WTC11 (cell line): ENCODE measurements around the gene TOR4A. TPM values are rescaled to one million over a fixed set of nuclear protein-coding genes. Genes with fewer than 3 reads are reported as not detected.

Experiments used
- ATF1 ChIP-seq: sonication (generic); formaldehyde crosslinking; IDR thresholded peaks from 2 replicates; pipeline ENCODE4 v1.8.1; 2023; ENCODE audit warnings: mild to moderate bottlenecking, moderate library complexity, missing genetic modification reagents
- CREB1 ChIP-seq: sonication (generic); formaldehyde crosslinking; IDR thresholded peaks from 2 replicates; pipeline ENCODE4 v1.8.0; 2023; ENCODE audit warnings: mild to moderate bottlenecking, missing genetic modification reagents
- CREM ChIP-seq: sonication (generic); formaldehyde crosslinking; IDR thresholded peaks from 2 replicates; pipeline ENCODE4 v1.8.1; 2022; ENCODE audit warnings: mild to moderate bottlenecking, missing genetic modification reagents, moderate library complexity
- ELF4 ChIP-seq: sonication (generic); formaldehyde crosslinking; IDR thresholded peaks from 2 replicates; pipeline ENCODE4 v1.8.1; 2022; ENCODE audit warnings: low read depth, mild to moderate bottlenecking, moderate library complexity, missing genetic modification reagents
- ETV6 ChIP-seq: sonication (generic); formaldehyde crosslinking; IDR thresholded peaks from 2 replicates; pipeline ENCODE4 v1.8.1; 2022; ENCODE audit warnings: mild to moderate bottlenecking, missing genetic modification reagents
- FOXP1 ChIP-seq: sonication (generic); formaldehyde crosslinking; IDR thresholded peaks from 2 replicates; pipeline ENCODE4 v1.8.0; 2022; ENCODE audit warnings: missing genetic modification reagents, mild to moderate bottlenecking, moderate library complexity, borderline replicate concordance
- GTF2I ChIP-seq: fragments of 250-450 bp; sonication (Bioruptor Pico); conservative IDR thresholded peaks from 2 replicates; pipeline ENCODE4 v1.4.0; 2021; ENCODE audit warnings: mild to moderate bottlenecking
- IRF2 ChIP-seq: sonication (generic); formaldehyde crosslinking; IDR thresholded peaks from 2 replicates; pipeline ENCODE4 v1.8.0; 2022; ENCODE audit warnings: low read depth, missing genetic modification reagents, borderline replicate concordance
- JAZF1 ChIP-seq: fragments of 250-450 bp; sonication (Bioruptor Pico); IDR thresholded peaks from 2 replicates; pipeline ENCODE4 v1.9.0; 2021; ENCODE audit warnings: moderate library complexity, mild to moderate bottlenecking, inconsistent platforms
- JUN ChIP-seq: sonication (generic); formaldehyde crosslinking; IDR thresholded peaks from 2 replicates; pipeline ENCODE4 v1.8.0; 2023; ENCODE audit warnings: mild to moderate bottlenecking, missing genetic modification reagents
- KAT7 ChIP-seq: sonication (generic); formaldehyde crosslinking; IDR thresholded peaks from 2 replicates; pipeline ENCODE4 v1.8.1; 2023; ENCODE audit warnings: missing genetic modification reagents, mild to moderate bottlenecking, borderline replicate concordance
- MYBL2 ChIP-seq: sonication (generic); formaldehyde crosslinking; IDR thresholded peaks from 2 replicates; pipeline ENCODE4 v1.8.1; 2023; ENCODE audit warnings: mild to moderate bottlenecking, moderate library complexity, missing genetic modification reagents
- NFE2L1 ChIP-seq: sonication (generic); formaldehyde crosslinking; IDR thresholded peaks from 2 replicates; pipeline ENCODE4 v1.8.1; 2023; ENCODE audit warnings: missing genetic modification reagents
- NR1H2 ChIP-seq: sonication (generic); formaldehyde crosslinking; IDR thresholded peaks from 2 replicates; pipeline ENCODE4 v1.9.0; 2021; ENCODE audit warnings: mild to moderate bottlenecking, moderate library complexity, missing genetic modification reagents
- NR3C1 ChIP-seq: sonication (generic); formaldehyde crosslinking; conservative IDR thresholded peaks from 2 replicates; pipeline ENCODE4 v1.8.1; 2023; ENCODE audit warnings: low read depth, mild to moderate bottlenecking, missing genetic modification reagents
- OVOL2 ChIP-seq: fragments of 250-450 bp; sonication (Bioruptor Pico); IDR thresholded peaks from 2 replicates; pipeline ENCODE4 v1.9.0; 2021; ENCODE audit warnings: mild to moderate bottlenecking, borderline replicate concordance
- SMAD3 ChIP-seq: sonication (generic); formaldehyde crosslinking; IDR thresholded peaks from 2 replicates; pipeline ENCODE4 v1.8.0; 2022; ENCODE audit warnings: missing genetic modification reagents, mild to moderate bottlenecking, borderline replicate concordance
- SOX15 ChIP-seq: fragments of 250-450 bp; sonication (Bioruptor Pico); IDR thresholded peaks from 2 replicates; pipeline ENCODE4 v1.9.0; 2021; ENCODE audit warnings: mild to moderate bottlenecking
- ZNF138 ChIP-seq: sonication (generic); formaldehyde crosslinking; conservative IDR thresholded peaks from 2 replicates; pipeline ENCODE4 v1.8.1; 2022; ENCODE audit warnings: mild to moderate bottlenecking, moderate library complexity, missing genetic modification reagents
- ZNF232 ChIP-seq: sonication (generic); formaldehyde crosslinking; IDR thresholded peaks from 2 replicates; pipeline ENCODE4 v1.8.0; 2022; ENCODE audit warnings: mild to moderate bottlenecking, missing genetic modification reagents
- ZNF263 ChIP-seq: sonication (generic); formaldehyde crosslinking; IDR thresholded peaks from 2 replicates; pipeline ENCODE4 v1.8.1; 2022; ENCODE audit warnings: low read depth, mild to moderate bottlenecking, moderate library complexity, missing genetic modification reagents
- total RNA-seq: library from RNA; stranded (reverse); gene quantifications from 3 replicates; pipeline ENCODE4 v1.2.3, GENCODE V29; 2021
- TF ChIP-seq, protein P1 (sequence below): sonication (generic); formaldehyde crosslinking; IDR thresholded peaks from 2 replicates; pipeline ENCODE4 v1.8.1; 2023; ENCODE audit warnings: mild to moderate bottlenecking, missing genetic modification reagents
- TF ChIP-seq, protein P2 (sequence below): fragments of 250-450 bp; sonication (Bioruptor Pico); IDR thresholded peaks from 2 replicates; pipeline ENCODE4 v1.9.0; 2021; ENCODE audit warnings: mild to moderate bottlenecking
- TF ChIP-seq, protein P3 (sequence below): sonication (generic); formaldehyde crosslinking; IDR thresholded peaks from 2 replicates; pipeline ENCODE4 v1.8.0; 2022; ENCODE audit warnings: missing genetic modification reagents
- TF ChIP-seq, protein P4 (sequence below): sonication (generic); formaldehyde crosslinking; IDR thresholded peaks from 2 replicates; pipeline ENCODE4 v1.8.1; 2022; ENCODE audit warnings: missing genetic modification reagents, borderline replicate concordance
- TF ChIP-seq, protein P5 (sequence below): sonication (generic); formaldehyde crosslinking; conservative IDR thresholded peaks from 2 replicates; pipeline ENCODE4 v1.8.1; 2023; ENCODE audit warnings: mild to moderate bottlenecking, low read depth, missing genetic modification reagents, moderate library complexity
- TF ChIP-seq, protein P6 (sequence below): sonication (generic); formaldehyde crosslinking; IDR thresholded peaks from 2 replicates; pipeline ENCODE4 v1.8.1; 2022; ENCODE audit warnings: mild to moderate bottlenecking, moderate library complexity, missing genetic modification reagents

Gene TOR4A
- total RNA-seq, 1 experiment from 2014 or later = 7.3 TPM

DNA sequence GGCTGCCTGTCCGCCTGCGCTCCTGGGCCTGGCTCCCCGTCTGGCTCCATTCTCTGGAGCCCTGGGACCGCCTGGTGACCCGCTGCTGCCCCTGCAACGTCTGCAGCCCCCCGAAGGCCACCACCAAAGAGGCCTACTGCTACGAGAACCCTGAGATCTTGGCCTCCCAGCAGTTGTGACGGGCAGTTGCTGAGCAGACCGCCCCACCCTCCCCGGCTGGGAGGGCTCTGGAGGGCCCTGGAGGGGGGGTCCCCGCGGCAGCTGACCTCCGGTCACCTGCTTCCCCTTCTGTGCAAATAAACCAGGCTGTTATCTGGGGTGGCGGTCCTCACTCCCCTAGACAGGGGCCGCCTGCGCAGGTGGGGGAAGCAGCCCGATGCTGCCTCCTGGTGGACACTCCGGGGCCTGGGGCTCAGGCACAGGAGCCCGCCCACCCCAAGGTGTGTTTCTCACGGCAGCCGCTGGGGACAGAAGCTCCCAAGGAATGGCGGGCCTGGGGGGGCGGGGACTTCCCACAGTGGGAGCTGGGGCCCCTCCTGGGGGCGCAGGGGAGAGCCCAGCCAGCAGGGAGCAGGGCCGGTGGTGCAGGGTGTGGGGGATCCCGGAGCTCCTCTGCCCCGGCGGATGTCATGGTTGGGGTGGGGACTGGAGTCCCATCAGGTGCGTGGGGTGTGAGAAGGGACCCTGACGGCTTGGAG lies 41.1 kb upstream of the TOR4A start (continued):
- no peak for TF ChIP-seq ZNF138
- TF ChIP-seq CREM (CRISPR knock-in tag) = no peak
- TF ChIP-seq, protein P1, sequence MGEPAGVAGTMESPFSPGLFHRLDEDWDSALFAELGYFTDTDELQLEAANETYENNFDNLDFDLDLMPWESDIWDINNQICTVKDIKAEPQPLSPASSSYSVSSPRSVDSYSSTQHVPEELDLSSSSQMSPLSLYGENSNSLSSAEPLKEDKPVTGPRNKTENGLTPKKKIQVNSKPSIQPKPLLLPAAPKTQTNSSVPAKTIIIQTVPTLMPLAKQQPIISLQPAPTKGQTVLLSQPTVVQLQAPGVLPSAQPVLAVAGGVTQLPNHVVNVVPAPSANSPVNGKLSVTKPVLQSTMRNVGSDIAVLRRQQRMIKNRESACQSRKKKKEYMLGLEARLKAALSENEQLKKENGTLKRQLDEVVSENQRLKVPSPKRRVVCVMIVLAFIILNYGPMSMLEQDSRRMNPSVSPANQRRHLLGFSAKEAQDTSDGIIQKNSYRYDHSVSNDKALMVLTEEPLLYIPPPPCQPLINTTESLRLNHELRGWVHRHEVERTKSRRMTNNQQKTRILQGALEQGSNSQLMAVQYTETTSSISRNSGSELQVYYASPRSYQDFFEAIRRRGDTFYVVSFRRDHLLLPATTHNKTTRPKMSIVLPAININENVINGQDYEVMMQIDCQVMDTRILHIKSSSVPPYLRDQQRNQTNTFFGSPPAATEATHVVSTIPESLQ (CRISPR knock-in tag) = no peak
- no peak for TF ChIP-seq NR3C1
- TF ChIP-seq, protein P2, sequence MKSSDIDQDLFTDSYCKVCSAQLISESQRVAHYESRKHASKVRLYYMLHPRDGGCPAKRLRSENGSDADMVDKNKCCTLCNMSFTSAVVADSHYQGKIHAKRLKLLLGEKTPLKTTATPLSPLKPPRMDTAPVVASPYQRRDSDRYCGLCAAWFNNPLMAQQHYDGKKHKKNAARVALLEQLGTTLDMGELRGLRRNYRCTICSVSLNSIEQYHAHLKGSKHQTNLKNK (CRISPR knock-in tag) = no peak
- TF ChIP-seq KAT7 = no peak
- TF ChIP-seq ZNF263 = no peak
- no peak for TF ChIP-seq NFE2L1 (CRISPR knock-in tag)
- TF ChIP-seq, protein P3, sequence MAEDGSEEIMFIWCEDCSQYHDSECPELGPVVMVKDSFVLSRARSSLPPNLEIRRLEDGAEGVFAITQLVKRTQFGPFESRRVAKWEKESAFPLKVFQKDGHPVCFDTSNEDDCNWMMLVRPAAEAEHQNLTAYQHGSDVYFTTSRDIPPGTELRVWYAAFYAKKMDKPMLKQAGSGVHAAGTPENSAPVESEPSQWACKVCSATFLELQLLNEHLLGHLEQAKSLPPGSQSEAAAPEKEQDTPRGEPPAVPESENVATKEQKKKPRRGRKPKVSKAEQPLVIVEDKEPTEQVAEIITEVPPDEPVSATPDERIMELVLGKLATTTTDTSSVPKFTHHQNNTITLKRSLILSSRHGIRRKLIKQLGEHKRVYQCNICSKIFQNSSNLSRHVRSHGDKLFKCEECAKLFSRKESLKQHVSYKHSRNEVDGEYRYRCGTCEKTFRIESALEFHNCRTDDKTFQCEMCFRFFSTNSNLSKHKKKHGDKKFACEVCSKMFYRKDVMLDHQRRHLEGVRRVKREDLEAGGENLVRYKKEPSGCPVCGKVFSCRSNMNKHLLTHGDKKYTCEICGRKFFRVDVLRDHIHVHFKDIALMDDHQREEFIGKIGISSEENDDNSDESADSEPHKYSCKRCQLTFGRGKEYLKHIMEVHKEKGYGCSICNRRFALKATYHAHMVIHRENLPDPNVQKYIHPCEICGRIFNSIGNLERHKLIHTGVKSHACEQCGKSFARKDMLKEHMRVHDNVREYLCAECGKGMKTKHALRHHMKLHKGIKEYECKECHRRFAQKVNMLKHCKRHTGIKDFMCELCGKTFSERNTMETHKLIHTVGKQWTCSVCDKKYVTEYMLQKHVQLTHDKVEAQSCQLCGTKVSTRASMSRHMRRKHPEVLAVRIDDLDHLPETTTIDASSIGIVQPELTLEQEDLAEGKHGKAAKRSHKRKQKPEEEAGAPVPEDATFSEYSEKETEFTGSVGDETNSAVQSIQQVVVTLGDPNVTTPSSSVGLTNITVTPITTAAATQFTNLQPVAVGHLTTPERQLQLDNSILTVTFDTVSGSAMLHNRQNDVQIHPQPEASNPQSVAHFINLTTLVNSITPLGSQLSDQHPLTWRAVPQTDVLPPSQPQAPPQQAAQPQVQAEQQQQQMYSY = no peak
- TF ChIP-seq OVOL2 (CRISPR knock-in tag) = no peak
- no peak for TF ChIP-seq FOXP1 (CRISPR knock-in tag)
- no peak; the same call in 1 of the 2 replicates for TF ChIP-seq CREB1 (CRISPR knock-in tag)
- no peak for TF ChIP-seq MYBL2
- TF ChIP-seq IRF2 (CRISPR knock-in tag) = no peak
- TF ChIP-seq, protein P4, sequence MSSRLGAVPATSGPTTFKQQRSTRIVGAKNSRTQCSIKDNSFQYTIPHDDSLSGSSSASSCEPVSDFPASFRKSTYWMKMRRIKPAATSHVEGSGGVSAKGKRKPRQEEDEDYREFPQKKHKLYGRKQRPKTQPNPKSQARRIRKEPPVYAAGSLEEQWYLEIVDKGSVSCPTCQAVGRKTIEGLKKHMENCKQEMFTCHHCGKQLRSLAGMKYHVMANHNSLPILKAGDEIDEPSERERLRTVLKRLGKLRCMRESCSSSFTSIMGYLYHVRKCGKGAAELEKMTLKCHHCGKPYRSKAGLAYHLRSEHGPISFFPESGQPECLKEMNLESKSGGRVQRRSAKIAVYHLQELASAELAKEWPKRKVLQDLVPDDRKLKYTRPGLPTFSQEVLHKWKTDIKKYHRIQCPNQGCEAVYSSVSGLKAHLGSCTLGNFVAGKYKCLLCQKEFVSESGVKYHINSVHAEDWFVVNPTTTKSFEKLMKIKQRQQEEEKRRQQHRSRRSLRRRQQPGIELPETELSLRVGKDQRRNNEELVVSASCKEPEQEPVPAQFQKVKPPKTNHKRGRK (CRISPR knock-in tag) = no peak
- TF ChIP-seq, protein P5, sequence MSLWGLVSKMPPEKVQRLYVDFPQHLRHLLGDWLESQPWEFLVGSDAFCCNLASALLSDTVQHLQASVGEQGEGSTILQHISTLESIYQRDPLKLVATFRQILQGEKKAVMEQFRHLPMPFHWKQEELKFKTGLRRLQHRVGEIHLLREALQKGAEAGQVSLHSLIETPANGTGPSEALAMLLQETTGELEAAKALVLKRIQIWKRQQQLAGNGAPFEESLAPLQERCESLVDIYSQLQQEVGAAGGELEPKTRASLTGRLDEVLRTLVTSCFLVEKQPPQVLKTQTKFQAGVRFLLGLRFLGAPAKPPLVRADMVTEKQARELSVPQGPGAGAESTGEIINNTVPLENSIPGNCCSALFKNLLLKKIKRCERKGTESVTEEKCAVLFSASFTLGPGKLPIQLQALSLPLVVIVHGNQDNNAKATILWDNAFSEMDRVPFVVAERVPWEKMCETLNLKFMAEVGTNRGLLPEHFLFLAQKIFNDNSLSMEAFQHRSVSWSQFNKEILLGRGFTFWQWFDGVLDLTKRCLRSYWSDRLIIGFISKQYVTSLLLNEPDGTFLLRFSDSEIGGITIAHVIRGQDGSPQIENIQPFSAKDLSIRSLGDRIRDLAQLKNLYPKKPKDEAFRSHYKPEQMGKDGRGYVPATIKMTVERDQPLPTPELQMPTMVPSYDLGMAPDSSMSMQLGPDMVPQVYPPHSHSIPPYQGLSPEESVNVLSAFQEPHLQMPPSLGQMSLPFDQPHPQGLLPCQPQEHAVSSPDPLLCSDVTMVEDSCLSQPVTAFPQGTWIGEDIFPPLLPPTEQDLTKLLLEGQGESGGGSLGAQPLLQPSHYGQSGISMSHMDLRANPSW (CRISPR knock-in tag) = no peak
- TF ChIP-seq, protein P6, sequence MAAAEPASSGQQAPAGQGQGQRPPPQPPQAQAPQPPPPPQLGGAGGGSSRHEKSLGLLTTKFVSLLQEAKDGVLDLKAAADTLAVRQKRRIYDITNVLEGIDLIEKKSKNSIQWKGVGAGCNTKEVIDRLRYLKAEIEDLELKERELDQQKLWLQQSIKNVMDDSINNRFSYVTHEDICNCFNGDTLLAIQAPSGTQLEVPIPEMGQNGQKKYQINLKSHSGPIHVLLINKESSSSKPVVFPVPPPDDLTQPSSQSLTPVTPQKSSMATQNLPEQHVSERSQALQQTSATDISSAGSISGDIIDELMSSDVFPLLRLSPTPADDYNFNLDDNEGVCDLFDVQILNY (CRISPR knock-in tag) = 0 out of 2 replicates have a peak, but pooled peaks have one; percentile 34
- TF ChIP-seq ATF1 (CRISPR knock-in tag) = no peak
- TF ChIP-seq NR1H2 (CRISPR knock-in tag) = no peak
- no peak for TF ChIP-seq ELF4
- peak; percentile 43; the same call in 1 of the 2 replicates for TF ChIP-seq ETV6 (CRISPR knock-in tag)
- no peak for TF ChIP-seq JAZF1 (CRISPR knock-in tag)
- no peak for TF ChIP-seq SOX15 (CRISPR knock-in tag)
- no peak for TF ChIP-seq SMAD3 (CRISPR knock-in tag)
- TF ChIP-seq JUN (CRISPR knock-in tag) = no peak
- no peak for TF ChIP-seq GTF2I (CRISPR knock-in tag)
- no peak for TF ChIP-seq ZNF232
